CD8-positive, alpha-beta memory T cell (primary cell): ENCODE measurements around the gene SZRD1. TPM values are rescaled to one million over a fixed set of nuclear protein-coding genes. Genes with fewer than 3 reads are reported as not detected.
"Not testable (repeated sequence)": the region's sequence is repeated elsewhere in the genome, so short reads cannot be mapped to it uniquely, and the experiment has no call there.

Experiments
- CTCF ChIA-PET: fragments of 350-600 bp; sonication (Branson Sonifier 250); formaldehyde crosslinking; loops from one replicate; lab custom pipeline; 2021; ENCODE audit warnings: antibody characterized with exemption; lab: Charles Lee
- POLR2A ChIA-PET: fragments of 350-600 bp; sonication (Branson Sonifier 250); formaldehyde crosslinking; loops from one replicate; lab custom pipeline; 2021; ENCODE audit warnings: antibody characterized with exemption; lab: Charles Lee
- DNase-seq, 5 donors: peaks; one replicate each; pipeline versions ENCODE4 v3.0.0 to v3.0.0-alpha.2; 2020 to 2022; ENCODE audit warnings: mixed read lengths in 1 of 5
- H3K27ac ChIP-seq: one replicate; pipeline ENCODE4 v1.7.0; 2013; ENCODE audit warnings: low read depth, mild to moderate bottlenecking, low read length, moderate library complexity
- H3K27me3 ChIP-seq: 2 replicates; pipeline ENCODE4 v1.7.0; 2013; ENCODE audit warnings: low read length, mild to moderate bottlenecking; ENCODE audit not compliant: insufficient read depth, poor library complexity, severe bottlenecking
- H3K36me3 ChIP-seq: 2 replicates; pipeline ENCODE4 v1.7.0; 2013; ENCODE audit warnings: mild to moderate bottlenecking, low read length, moderate library complexity; ENCODE audit not compliant: insufficient read depth
- H3K4me1 ChIP-seq: 2 replicates; pipeline ENCODE4 v1.7.0; 2013; ENCODE audit warnings: mild to moderate bottlenecking, low read length, moderate library complexity; ENCODE audit not compliant: insufficient read depth
- H3K4me3 ChIP-seq: 2 replicates; pipeline ENCODE4 v1.7.0; 2013; ENCODE audit warnings: mild to moderate bottlenecking, low read length
- H3K9me3 ChIP-seq: 2 replicates; pipeline ENCODE4 v1.7.0; 2013; ENCODE audit warnings: mild to moderate bottlenecking, low read length
- H3K27ac Mint-ChIP-seq, 8 donors: one replicate each; pipeline ENCODE4 v1.8.0; 2020 to 2021; ENCODE audit warnings: mixed read lengths in 8 of 8, mild to moderate bottlenecking in 6 of 8, inconsistent platforms in 3 of 8, moderate library complexity in 3 of 8
- H3K27me3 Mint-ChIP-seq, 2 donors: one replicate each; pipeline ENCODE4 v1.8.0; 2020 to 2021; ENCODE audit warnings: mixed read lengths in 2 of 2, mild to moderate bottlenecking in 1 of 2, moderate library complexity in 1 of 2
- H3K36me3 Mint-ChIP-seq, 3 donors: one replicate each; pipeline ENCODE4 v1.8.0; 2020 to 2021; ENCODE audit warnings: mixed read lengths in 3 of 3, inconsistent platforms in 1 of 3, mild to moderate bottlenecking in 1 of 3
- H3K4me1 Mint-ChIP-seq, 3 donors: one replicate each; pipeline ENCODE4 v1.8.0; 2020 to 2021; ENCODE audit warnings: mixed read lengths in 3 of 3, inconsistent platforms in 1 of 3, mild to moderate bottlenecking in 1 of 3
- H3K4me3 Mint-ChIP-seq, 7 donors: one replicate each; pipeline ENCODE4 v1.8.0; 2020 to 2021; ENCODE audit warnings: mixed read lengths in 7 of 7, mild to moderate bottlenecking in 6 of 7, moderate library complexity in 4 of 7, inconsistent platforms in 2 of 7
- H3K9me3 Mint-ChIP-seq, 5 donors: one replicate each; pipeline ENCODE4 v1.8.0; 2020 to 2022; ENCODE audit warnings: mixed read lengths in 5 of 5, mild to moderate bottlenecking in 3 of 5, moderate library complexity in 2 of 5, inconsistent platforms in 1 of 5
- polyA plus RNA-seq: library from polyadenylated mRNA; unstranded; fragments of 300-500 nt; fragmentation: Illumina TruSeq; gene quantifications from one replicate; pipeline ENCODE4 v1.2.3, GENCODE V29; 2021
- total RNA-seq, 2 experiments: library from RNA; stranded (reverse); gene quantifications; one replicate each; pipeline ENCODE4 v1.2.3, GENCODE V29; 2021

The SZRD1 gene
- total and polyA plus RNA-seq, 3 experiments from 2014 or later: 49.2 to 216 (median 208) TPM

DNA sequence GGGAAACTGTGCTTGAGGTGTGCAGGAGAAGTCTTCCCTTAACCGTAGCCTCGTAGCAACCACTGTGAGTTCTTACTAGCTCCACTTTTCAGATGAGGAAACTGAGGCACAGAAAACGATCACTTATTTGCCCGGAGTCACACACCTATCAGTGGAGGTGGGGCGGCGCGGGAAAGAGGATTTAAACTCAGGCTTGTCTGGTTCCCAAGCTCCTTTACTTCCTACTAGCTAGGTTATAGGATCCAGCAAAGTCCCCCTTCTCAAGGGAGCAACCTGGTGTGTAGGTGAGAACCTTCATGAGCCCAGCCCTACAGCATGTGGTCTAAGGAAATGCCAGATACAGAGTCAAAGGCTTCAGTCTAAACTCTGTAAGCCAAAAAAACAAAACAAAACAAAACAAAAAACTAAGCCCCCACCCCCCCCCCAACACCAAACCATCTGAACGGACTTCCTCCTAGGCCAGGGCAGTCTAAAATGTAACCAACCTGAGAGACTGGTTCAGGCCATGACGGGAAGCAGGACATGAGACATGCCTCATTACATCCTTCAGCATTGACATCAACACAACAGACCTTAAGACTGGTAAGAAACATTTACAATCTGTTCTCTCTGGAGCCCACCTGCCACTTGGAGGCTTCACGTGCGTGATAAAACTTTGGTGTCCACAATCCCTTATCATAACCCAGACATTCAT, 14.1 kb upstream of the SZRD1 start:
- no peaks in the 10 kb centered on the region for H3K27me3 Mint-ChIP-seq
- POLR2A ChIA-PET: interaction anchor here (0.6 to 2.2 kb wide), 5 partner anchors 11 to 116 kb away, joined by 3 to 10 read pairs (median 6); partner anchors contain the start of gene CPLANE2
- CTCF ChIA-PET: interaction anchor here (1.0 to 7.8 kb wide), 7 partner anchors 12 to 274 kb away, joined by 3 to 72 read pairs (median 3); partner anchors contain the start of genes NECAP2 and SZRD1

DNA sequence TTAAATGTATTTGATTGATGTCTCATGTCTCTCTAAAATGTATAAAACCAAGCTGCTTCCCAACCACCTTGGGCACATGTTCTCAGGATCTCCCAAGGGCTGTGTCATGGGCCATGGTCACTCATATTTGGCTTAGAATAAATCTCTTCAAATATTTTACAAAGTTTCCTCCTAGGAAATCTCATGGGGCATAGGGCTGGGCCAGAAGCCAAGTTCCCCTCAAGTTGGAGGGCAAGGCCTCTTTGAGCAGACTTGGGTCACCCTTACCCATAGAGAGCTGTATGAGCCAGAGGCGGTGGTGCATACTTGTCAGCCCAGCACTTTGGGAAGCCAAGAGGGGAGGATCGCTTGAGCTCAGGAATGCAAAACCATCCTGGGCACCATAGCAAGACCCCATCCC, 12.4 kb upstream of the SZRD1 start:
- CTCF ChIA-PET: interaction anchor here (2.3 to 7.8 kb wide), 2 partner anchors 11 to 276 kb away, joined by 4 to 72 read pairs; partner anchors contain the start of gene SZRD1
- no peaks in the 10 kb centered on the region for H3K9me3 Mint-ChIP-seq
- no peaks in the 10 kb centered on the region for H3K27me3 Mint-ChIP-seq
- H3K27ac Mint-ChIP-seq: peak overlapping the region in 3 of 8 donors; percentile 24 to 50 (median 29)
- peaks cover 22 to 26% (median 24%) of the 10 kb centered on the region in 3 donors for H3K4me1 Mint-ChIP-seq
- H3K27ac ChIP-seq: no peak overlapping the region
- H3K9me3 ChIP-seq: no peaks in the 10 kb centered on the region
- POLR2A ChIA-PET: interaction anchor here (0.5 to 0.7 kb wide), 2 partner anchors 109 to 113 kb away, joined by 3 to 4 read pairs; no protein-coding TSS in a partner anchor
- no peaks in the 10 kb centered on the region for H3K36me3 ChIP-seq
- no peak for DNase-seq
- no peaks in the 10 kb centered on the region for H3K27me3 ChIP-seq
- H3K4me3 Mint-ChIP-seq: peak overlapping the region in 4 of 7 donors; percentile 24 to 85 (median 32)
- H3K4me3 ChIP-seq: no peak overlapping the region
- H3K36me3 Mint-ChIP-seq: peaks cover 0 to 11% (median 0%) of the 10 kb centered on the region in 3 donors
- peaks cover 26% of the 10 kb centered on the region for H3K4me1 ChIP-seq

More for the DNA sequence above, 14.1 kb upstream of the SZRD1 start:
- Mint-ChIP-seq H3K27ac (peak overlapping the region; percentile 90 to 97 (median 94)), H3K36me3 (peaks cover 0 to 15% (median 0%) of the 10 kb centered on the region in 3 donors), H3K4me3 (peak overlapping the region; percentile 86 to 99 (median 95)), H3K4me1 (peaks cover 27 to 40% (median 38%) of the 10 kb centered on the region in 3 donors), H3K9me3 (no peaks in the 10 kb centered on the region)
- Histone ChIP-seq H3K4me1 (peaks cover 31% of the 10 kb centered on the region), H3K9me3 (no peaks in the 10 kb centered on the region), H3K4me3 (peak overlapping the region; percentile 90), H3K36me3 (no peaks in the 10 kb centered on the region), H3K27me3 (no peaks in the 10 kb centered on the region), H3K27ac (peak overlapping the region; percentile 89)
- no peak for DNase-seq

DNA sequence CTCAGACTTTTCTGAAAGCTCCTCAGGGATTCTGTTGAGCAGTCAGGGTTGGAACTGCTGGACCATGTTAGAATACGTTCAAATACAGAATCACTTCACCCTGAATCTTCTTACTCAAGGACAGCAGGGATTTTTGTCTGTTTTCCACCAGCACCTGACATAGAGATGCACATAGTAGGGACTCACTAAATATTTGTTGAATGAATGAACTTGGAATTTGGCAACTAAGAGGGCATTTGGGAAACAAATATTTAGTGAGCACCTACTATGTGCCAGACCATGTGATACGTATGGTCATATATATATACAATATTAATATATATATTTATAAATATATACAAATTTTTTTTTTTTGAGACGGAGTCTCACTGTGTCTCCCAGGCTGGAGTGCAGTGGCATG, 10.2 kb upstream of the SZRD1 start:
- ChIA-PET CTCF (no interaction called here), POLR2A (no interaction called here)
- Histone ChIP-seq H3K27me3 (no peaks in the 10 kb centered on the region), H3K27ac (no peak overlapping the region), H3K4me3 (no peak overlapping the region), H3K9me3 (no peaks in the 10 kb centered on the region), H3K4me1 (peaks cover 11% of the 10 kb centered on the region), H3K36me3 (no peaks in the 10 kb centered on the region)
- DNase-seq: no peak
- Mint-ChIP-seq H3K36me3 (peaks cover 0 to 4% (median 0%) of the 10 kb centered on the region in 3 donors), H3K9me3 (no peaks in the 10 kb centered on the region), H3K27me3 (no peaks in the 10 kb centered on the region), H3K4me1 (peaks cover 5 to 7% (median 6%) of the 10 kb centered on the region in 3 donors), H3K27ac (no peak overlapping the region), H3K4me3 (no peak overlapping the region)

DNA sequence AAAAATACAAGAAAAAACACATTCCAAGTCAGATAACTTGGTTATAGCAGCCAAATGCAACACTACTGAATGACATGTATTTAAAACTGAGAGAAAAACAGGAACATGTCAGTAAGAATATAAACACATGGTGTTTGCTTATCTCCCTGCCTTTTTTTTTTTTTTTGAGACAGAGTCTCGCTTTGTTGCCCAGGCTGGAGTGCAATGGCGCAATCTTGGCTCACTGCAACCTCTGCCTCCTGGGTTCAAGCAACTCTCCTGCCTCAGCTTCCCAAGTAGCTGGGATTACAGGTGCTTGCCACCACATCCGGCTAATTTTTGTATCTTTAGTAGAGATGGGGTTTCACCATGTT, 1.9 kb upstream of the SZRD1 start:
- H3K4me3 Mint-ChIP-seq, H3K9me3 ChIP-seq, H3K27me3 Mint-ChIP-seq, H3K36me3 ChIP-seq, H3K27ac ChIP-seq, H3K27me3 ChIP-seq, H3K9me3 Mint-ChIP-seq, H3K27ac Mint-ChIP-seq, DNase-seq, H3K4me3 ChIP-seq: not testable (repeated sequence)
- H3K36me3 Mint-ChIP-seq: peaks cover 0 to 14% (median 0%) of the 10 kb centered on the region in 3 donors
- ChIA-PET POLR2A (interaction anchor here (0.6 to 0.7 kb wide), 2 partner anchors 9 to 11 kb away, joined by 5 to 8 read pairs; no protein-coding TSS in a partner anchor), CTCF (interaction anchor here (7.6 kb wide), 1 partner anchor 12 kb away, joined by 72 read pairs; the partner anchor contains the start of gene FBXO42)
- H3K4me1 ChIP-seq: peaks cover 23% of the 10 kb centered on the region
- H3K4me1 Mint-ChIP-seq: peaks cover 24 to 34% (median 32%) of the 10 kb centered on the region in 3 donors

GRCh38 chr1:16367258-16367967, 371 bp downstream of the SZRD1 start:
- H3K9me3 ChIP-seq: no peaks in the 10 kb centered on the region
- Mint-ChIP-seq H3K27ac (peak overlapping the region; percentile 99 to 100 (median 99)), H3K9me3 (no peaks in the 10 kb centered on the region), H3K27me3 (no peaks in the 10 kb centered on the region), H3K36me3 (peaks cover 0 to 22% (median under 1%) of the 10 kb centered on the region in 3 donors), H3K4me3 (peak overlapping the region; percentile 86 to 99 (median 98)), H3K4me1 (peaks cover 38 to 49% (median 49%) of the 10 kb centered on the region in 3 donors)
- peak; percentile 74 to 90 (median 88) for DNase-seq
- H3K27me3 ChIP-seq: no peaks in the 10 kb centered on the region
- H3K36me3 ChIP-seq: peaks cover under 1% of the 10 kb centered on the region
- CTCF ChIA-PET: interaction anchor here (0.9 to 7.6 kb wide), 2 partner anchors 12 to 15 kb away, joined by 4 to 72 read pairs; partner anchors contain the start of gene FBXO42
- POLR2A ChIA-PET: interaction anchor here (0.6 to 2.5 kb wide), 7 partner anchors 13 to 73 kb away, joined by 3 to 10 read pairs (median 5); partner anchors contain the start of genes FBXO42 and NECAP2
- H3K27ac ChIP-seq: peak overlapping the region; percentile 99
- H3K4me3 ChIP-seq: peak overlapping the region; percentile 98
- peaks cover 41% of the 10 kb centered on the region for H3K4me1 ChIP-seq

DNA sequence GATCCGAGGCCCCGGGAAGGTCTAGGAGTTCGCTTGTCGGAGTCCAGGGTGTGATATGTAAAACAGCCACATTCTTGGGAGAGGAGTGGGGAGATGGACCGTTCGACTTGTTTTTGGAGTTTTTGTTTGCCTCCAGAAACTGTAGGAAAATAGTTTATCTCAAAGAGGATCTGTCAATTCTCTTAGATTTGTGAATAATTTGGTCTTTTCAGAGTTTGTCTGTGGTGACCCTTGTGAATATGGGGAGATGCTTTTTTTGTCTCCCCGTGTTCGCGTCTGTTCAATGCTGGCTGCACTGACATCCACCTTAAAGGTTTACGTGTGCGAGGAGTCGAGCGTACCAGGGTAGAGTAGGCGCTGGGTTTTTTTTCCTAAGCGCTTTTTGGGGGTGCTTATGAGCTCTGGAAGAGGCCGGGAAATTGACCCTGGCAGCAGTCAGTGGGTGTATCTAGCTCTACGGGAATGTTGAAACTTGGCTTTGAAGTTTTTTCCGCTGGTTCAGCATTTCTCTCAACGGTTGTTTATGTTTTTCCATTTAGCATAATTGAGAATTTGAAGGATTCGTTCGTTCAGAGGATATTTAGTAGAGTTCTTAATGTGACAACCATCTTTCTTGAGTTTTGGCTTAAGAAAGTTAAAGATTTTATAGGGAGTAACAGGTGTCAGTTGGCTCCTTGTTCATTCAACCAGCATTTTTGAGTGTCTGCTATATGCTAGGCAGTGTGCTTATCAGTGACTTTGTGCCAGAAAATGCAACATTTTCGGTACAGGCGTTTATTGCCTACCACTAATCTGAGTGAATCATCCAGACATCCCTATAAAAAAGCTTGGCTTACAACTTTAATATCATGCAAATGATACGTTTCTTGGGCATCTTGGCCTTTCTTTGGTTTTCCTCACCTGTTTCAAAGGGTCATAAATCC, 1.2 kb downstream of the SZRD1 start:
- Histone ChIP-seq H3K36me3 (peaks cover 3% of the 10 kb centered on the region), H3K27ac (peak overlapping the region; percentile 99), H3K4me1 (peaks cover 48% of the 10 kb centered on the region), H3K4me3 (peak overlapping the region; percentile 98), H3K9me3 (no peaks in the 10 kb centered on the region), H3K27me3 (no peaks in the 10 kb centered on the region)
- Mint-ChIP-seq H3K9me3 (no peaks in the 10 kb centered on the region), H3K27me3 (no peaks in the 10 kb centered on the region), H3K36me3 (peaks cover 0 to 29% (median 7%) of the 10 kb centered on the region in 3 donors), H3K4me3 (peak overlapping the region; percentile 86 to 99 (median 98)), H3K27ac (peak overlapping the region; percentile 99 to 100 (median 99)), H3K4me1 (peaks cover 45 to 54% (median 54%) of the 10 kb centered on the region in 3 donors)
- DNase-seq: peak in 1 of 5 donors; percentile 3
- POLR2A ChIA-PET: interaction anchor here (0.6 to 2.5 kb wide), 7 partner anchors 16 to 73 kb away, joined by 3 to 10 read pairs (median 5); partner anchors contain the start of genes FBXO42 and NECAP2
- CTCF ChIA-PET: interaction anchor here (0.9 to 7.6 kb wide), 2 partner anchors 11 to 16 kb away, joined by 4 to 72 read pairs; partner anchors contain the start of gene FBXO42

- Mint-ChIP-seq H3K27me3 (no peaks in the 10 kb centered on the region), H3K4me1 (peaks cover 55 to 65% (median 65%) of the 10 kb centered on the region in 3 donors), H3K4me3 (peak overlapping the region in 3 of 7 donors; percentile 8 to 98 (median 76)), H3K27ac (peak overlapping the region in 1 of 8 donors; percentile 99), H3K9me3 (no peaks in the 10 kb centered on the region), H3K36me3 (peaks cover 0 to 38% (median 9%) of the 10 kb centered on the region in 3 donors)
- Histone ChIP-seq H3K9me3 (no peaks in the 10 kb centered on the region), H3K27ac (no peak overlapping the region), H3K4me3 (no peak overlapping the region), H3K4me1 (peaks cover 61% of the 10 kb centered on the region), H3K36me3 (peaks cover 3% of the 10 kb centered on the region), H3K27me3 (no peaks in the 10 kb centered on the region)
- POLR2A ChIA-PET: no interaction called here
- no peak for DNase-seq
- CTCF ChIA-PET: interaction anchor here (0.9 kb wide), 1 partner anchor 18 kb away, joined by 3 read pairs; the partner anchor contains the start of gene FBXO42
These were observed 2.8 kb downstream of the SZRD1 start for GRCh38 chr1:16369821-16370220.
